MM.1S (cell line): ENCODE data around the gene ADAMTS15.

Source experiments
- DNase-seq: peaks from one replicate; pipeline ENCODE4 v3.0.0-alpha.2; 2015
- H2AFZ ChIP-seq: fragments of 300-600 bp; sonication (generic); 2 replicates; pipeline ENCODE4 v1.6.0; 2016; ENCODE audit warnings: antibody characterized with exemption, low read length
- H3F3A ChIP-seq: fragments of 300-600 bp; sonication (generic); 2 replicates; pipeline ENCODE4 v1.6.1; 2016; ENCODE audit warnings: mild to moderate bottlenecking, antibody characterized with exemption, low read length, moderate library complexity, mixed read lengths; ENCODE audit not compliant: insufficient read depth
- H3K27ac ChIP-seq: fragments of 300-600 bp; sonication (generic); 2 replicates; pipeline ENCODE4 v1.5.1; 2016; ENCODE audit warnings: mild to moderate bottlenecking, low read length
- H3K27me3 ChIP-seq: fragments of 300-600 bp; sonication (generic); replicated peaks from 2 replicates; pipeline ENCODE4 v1.6.0; 2016; ENCODE audit warnings: low read length; ENCODE audit not compliant: insufficient read depth
- H3K36me3 ChIP-seq: fragments of 300-600 bp; sonication (generic); replicated peaks from 2 replicates; pipeline ENCODE4 v1.6.1; 2016; ENCODE audit warnings: mild to moderate bottlenecking, low read length, mixed read lengths; ENCODE audit not compliant: insufficient read depth
- H3K4me1 ChIP-seq: fragments of 300-600 bp; sonication (generic); 2 replicates; pipeline ENCODE4 v1.6.1; 2016; ENCODE audit warnings: low read length, mixed read lengths
- H3K4me2 ChIP-seq: fragments of 300-600 bp; sonication (generic); 2 replicates; pipeline ENCODE4 v1.6.0; 2016; ENCODE audit warnings: low read depth, low read length
- H3K4me3 ChIP-seq: fragments of 300-600 bp; sonication (generic); 2 replicates; pipeline ENCODE4 v1.5.1; 2016; ENCODE audit warnings: low read length, mixed read lengths
- H3K79me2 ChIP-seq: fragments of 300-600 bp; sonication (generic); 2 replicates; pipeline ENCODE4 v1.6.1; 2016; ENCODE audit warnings: mixed run types, low read length, mixed read lengths
- H3K9ac ChIP-seq: fragments of 300-600 bp; sonication (generic); 2 replicates; pipeline ENCODE4 v1.6.1; 2016; ENCODE audit warnings: low read length, mixed read lengths
- H3K9me2 ChIP-seq: fragments of 300-600 bp; sonication (generic); replicated peaks from 2 replicates; pipeline ENCODE4 v1.6.1; 2016; ENCODE audit warnings: mild to moderate bottlenecking, low read length, mixed read lengths; ENCODE audit not compliant: insufficient read depth
- H3K9me3 ChIP-seq: fragments of 300-600 bp; sonication (generic); replicated peaks from 2 replicates; pipeline ENCODE4 v1.6.1; 2016; ENCODE audit warnings: mild to moderate bottlenecking, low read length, mixed read lengths; ENCODE audit not compliant: insufficient read depth
- H4K20me1 ChIP-seq: fragments of 300-600 bp; sonication (generic); 2 replicates; pipeline ENCODE4 v1.6.1; 2016; ENCODE audit warnings: mild to moderate bottlenecking, low read length, moderate library complexity, mixed read lengths; ENCODE audit not compliant: insufficient read depth
- CTCF ChIP-seq: fragments of 300-600 bp; sonication (generic); IDR thresholded peaks from 2 replicates; pipeline ENCODE4 v1.5.1; 2016; ENCODE audit warnings: antibody characterized with exemption, low read length, mixed read lengths
- EZH2 ChIP-seq: fragments of 300-600 bp; sonication (generic); optimal IDR thresholded peaks from 2 replicates; pipeline ENCODE3; 2017; ENCODE audit warnings: low read depth, mild to moderate bottlenecking, antibody characterized with exemption, low read length, mixed read lengths
- EZH2phosphoT487 ChIP-seq: fragments of 300-600 bp; sonication (generic); IDR thresholded peaks from 2 replicates; pipeline ENCODE4 v1.6.1; 2018; ENCODE audit warnings: antibody characterized with exemption, low read length

The ADAMTS15 gene

DNA sequence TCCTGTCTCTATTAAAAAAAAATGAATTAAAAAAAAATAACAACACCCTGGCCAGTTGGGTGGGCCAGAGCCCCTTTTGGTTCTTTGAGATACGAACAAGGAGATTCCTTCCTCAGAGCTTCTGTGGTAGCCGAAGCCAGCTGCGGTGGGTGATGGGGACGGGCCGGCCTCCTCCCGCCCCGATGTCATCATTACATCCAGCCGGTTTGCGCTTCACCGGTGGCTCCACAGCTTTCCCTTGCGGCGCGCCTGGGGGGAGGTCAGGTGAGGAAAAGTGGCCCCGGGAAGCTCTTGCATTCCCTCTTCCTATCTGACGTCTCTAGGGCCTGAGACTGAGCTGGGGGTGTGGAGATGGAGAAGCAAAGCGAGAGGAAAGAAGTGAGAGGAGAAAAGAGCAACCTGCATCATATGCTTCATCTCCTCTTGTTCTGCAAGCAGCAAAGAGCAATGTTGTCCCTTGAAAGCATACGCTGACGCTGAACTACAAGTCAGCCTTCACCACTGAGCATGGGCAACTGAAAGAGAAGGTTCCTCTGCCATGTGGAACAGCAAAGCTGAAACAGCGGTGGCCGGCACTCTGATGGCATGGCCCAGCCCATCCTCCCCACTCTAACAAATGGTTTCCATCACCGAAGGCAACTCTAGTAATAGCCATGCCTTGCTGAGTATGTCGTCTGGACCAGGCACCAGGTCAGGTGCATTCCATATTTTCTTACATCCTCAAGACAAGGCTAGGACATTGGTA is 26.0 kb upstream of the ADAMTS15 start:
- DNase-seq: no peak
- Histone ChIP-seq H3K27me3 (peaks cover 22% of the 10 kb centered on the region), H3K4me2 (no peak overlapping the region), H3K79me2 (no peaks in the 10 kb centered on the region), H3K9me3 (no peaks in the 10 kb centered on the region), H3K9ac (no peak overlapping the region), H3K4me1 (peaks cover 10% of the 10 kb centered on the region), H2AFZ (no peak overlapping the region), H3K9me2 (no peaks in the 10 kb centered on the region), H3F3A (no peaks in the 10 kb centered on the region), H3K27ac (no peak overlapping the region), H4K20me1 (no peaks in the 10 kb centered on the region), H3K4me3 (no peak overlapping the region), H3K36me3 (no peaks in the 10 kb centered on the region)
- TF ChIP-seq EZH2: no peak
- no peak for TF ChIP-seq CTCF
- TF ChIP-seq EZH2phosphoT487: no peak

DNA sequence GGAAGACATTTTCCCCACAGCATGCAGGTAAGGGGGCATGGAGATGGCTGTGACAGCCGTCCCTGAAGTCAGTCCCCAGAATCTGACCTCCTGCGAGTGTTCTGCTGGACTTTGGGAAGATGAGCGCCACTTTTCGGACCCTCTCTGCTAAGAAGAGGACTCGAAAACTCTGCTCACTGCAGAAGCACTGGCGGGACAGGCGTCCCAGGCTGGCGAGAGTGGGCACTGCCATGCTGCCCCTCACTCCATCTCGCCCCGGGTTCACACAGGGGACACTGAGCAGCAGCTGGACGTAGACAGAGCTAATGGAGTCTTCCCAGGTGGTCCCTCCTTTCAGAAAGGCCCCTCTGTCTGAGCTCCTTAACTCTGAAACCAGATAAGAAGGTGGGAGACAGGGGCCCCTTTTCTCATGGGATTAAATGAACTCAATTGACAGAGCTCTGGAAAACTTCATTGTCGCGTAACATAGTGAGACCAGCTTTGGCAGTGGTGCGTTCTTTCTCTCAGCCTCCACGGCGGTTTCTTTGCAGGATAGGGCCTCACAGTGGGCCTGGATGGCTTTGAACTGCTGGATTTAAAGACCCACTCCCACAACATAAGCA is 24.8 kb upstream of the ADAMTS15 start:
- Histone ChIP-seq H3K4me3 (no peak overlapping the region), H3K4me2 (no peak overlapping the region), H3K9me2 (no peaks in the 10 kb centered on the region), H3K27me3 (peaks cover 29% of the 10 kb centered on the region), H3K27ac (no peak overlapping the region), H3K79me2 (no peaks in the 10 kb centered on the region), H3K4me1 (peaks cover 10% of the 10 kb centered on the region), H3K36me3 (no peaks in the 10 kb centered on the region), H3F3A (no peaks in the 10 kb centered on the region), H2AFZ (no peak overlapping the region), H4K20me1 (no peaks in the 10 kb centered on the region), H3K9me3 (no peaks in the 10 kb centered on the region), H3K9ac (no peak overlapping the region)
- no peak for TF ChIP-seq EZH2
- no peak for TF ChIP-seq CTCF
- TF ChIP-seq EZH2phosphoT487: no peak
- DNase-seq: no peak

GRCh38 chr11:130424613-130425140 is 23.8 kb upstream of the ADAMTS15 start:
- Histone ChIP-seq H3K9ac (no peak overlapping the region), H3K4me2 (no peak overlapping the region), H3K9me2 (no peaks in the 10 kb centered on the region), H3K27ac (no peak overlapping the region), H3F3A (no peaks in the 10 kb centered on the region), H3K9me3 (no peaks in the 10 kb centered on the region), H2AFZ (no peak overlapping the region), H3K4me3 (no peak overlapping the region), H4K20me1 (no peaks in the 10 kb centered on the region), H3K27me3 (peaks cover 40% of the 10 kb centered on the region), H3K36me3 (no peaks in the 10 kb centered on the region), H3K4me1 (peaks cover 6% of the 10 kb centered on the region), H3K79me2 (no peaks in the 10 kb centered on the region)
- no peak for DNase-seq
- TF ChIP-seq CTCF (no peak), EZH2 (no peak), EZH2phosphoT487 (no peak)
